H9 (cell line): ENCODE results near the gene ITSN2. TPM values are rescaled to one million over a fixed set of nuclear protein-coding genes. Genes with fewer than 3 reads are reported as not detected.
"Not testable (repeated sequence)": the region's sequence is repeated elsewhere in the genome, so short reads cannot be mapped to it uniquely, and the experiment has no call there.

ENCODE experiments used
- DNase-seq: peaks from one replicate; pipeline ENCODE4 v3.0.0-alpha.2; 2017
- H2AFZ ChIP-seq: one replicate; pipeline ENCODE4 v1.6.1; 2013; ENCODE audit warnings: mild to moderate bottlenecking, low read length, control low read depth, moderate library complexity
- H2AK5ac ChIP-seq: 2 replicates; pipeline ENCODE4 v1.6.1; 2013; ENCODE audit warnings: low read length, control low read depth, mixed read lengths; ENCODE audit not compliant: insufficient read length
- H2BK120ac ChIP-seq: one replicate; pipeline ENCODE4 v1.6.1; 2013; ENCODE audit warnings: low read depth, mild to moderate bottlenecking, low read length, control low read depth, inconsistent platforms; ENCODE audit not compliant: poor library complexity, severe bottlenecking
- H2BK12ac ChIP-seq: 2 replicates; pipeline ENCODE4 v1.6.1; 2013; ENCODE audit warnings: low read length, control low read depth, mixed read lengths, low read depth; ENCODE audit not compliant: insufficient read length
- H2BK15ac ChIP-seq: 2 replicates; pipeline ENCODE4 v1.6.1; 2013; ENCODE audit warnings: low read depth, low read length, control low read depth
- H2BK20ac ChIP-seq: one replicate; pipeline ENCODE4 v1.6.1; 2013; ENCODE audit warnings: low read depth, mild to moderate bottlenecking, low read length, control low read depth, inconsistent platforms; ENCODE audit not compliant: poor library complexity, severe bottlenecking
- H2BK5ac ChIP-seq: 2 replicates; pipeline ENCODE4 v1.6.1; 2013; ENCODE audit warnings: low read length, control low read depth, mixed read lengths; ENCODE audit not compliant: insufficient read length
- H3K14ac ChIP-seq: 2 replicates; pipeline ENCODE4 v1.6.1; 2013; ENCODE audit warnings: low read length, control low read depth; ENCODE audit not compliant: insufficient read depth
- H3K18ac ChIP-seq: 2 replicates; pipeline ENCODE4 v1.6.1; 2013; ENCODE audit warnings: low read depth, mild to moderate bottlenecking, mixed read lengths, low read length, control low read depth; ENCODE audit not compliant: insufficient read length
- H3K23ac ChIP-seq: 2 replicates; pipeline ENCODE4 v1.6.1; 2013; ENCODE audit warnings: low read length, control low read depth, mixed read lengths, low read depth; ENCODE audit not compliant: insufficient read length
- H3K23me2 ChIP-seq: 2 replicates; pipeline ENCODE4 v1.6.1; 2013; ENCODE audit warnings: low read depth, mild to moderate bottlenecking, mixed read lengths, low read length, control low read depth; ENCODE audit not compliant: insufficient read length, poor library complexity, severe bottlenecking
- H3K27ac ChIP-seq: 2 replicates; pipeline ENCODE4 v1.5.1; 2013; ENCODE audit warnings: low read length, control low read depth, mixed read lengths, low read depth; ENCODE audit not compliant: insufficient read length
- H3K27me3 ChIP-seq: 2 replicates; pipeline ENCODE4 v1.6.1; 2013; ENCODE audit warnings: low read length, control low read depth, inconsistent platforms; ENCODE audit not compliant: insufficient read depth
- H3K4ac ChIP-seq: 2 replicates; pipeline ENCODE4 v1.6.1; 2013; ENCODE audit warnings: low read depth, mild to moderate bottlenecking, control low read depth, inconsistent platforms, low read length, moderate library complexity
- H3K4me1 ChIP-seq: 2 replicates; pipeline ENCODE4 v1.6.1; 2013; ENCODE audit warnings: low read length, control low read depth, inconsistent platforms; ENCODE audit not compliant: insufficient read depth
- H3K4me2 ChIP-seq: 2 replicates; pipeline ENCODE4 v1.6.1; 2013; ENCODE audit warnings: low read length, control low read depth, mixed read lengths; ENCODE audit not compliant: insufficient read length, insufficient read depth
- H3K56ac ChIP-seq: 2 replicates; pipeline ENCODE4 v1.6.1; 2013; ENCODE audit warnings: low read depth, mild to moderate bottlenecking, mixed read lengths, low read length, control low read depth; ENCODE audit not compliant: insufficient read length
- H3K79me1 ChIP-seq: 2 replicates; pipeline ENCODE4 v1.6.1; 2013; ENCODE audit warnings: low read depth, mild to moderate bottlenecking, moderate library complexity, low read length, control low read depth, inconsistent platforms; ENCODE audit not compliant: insufficient read depth, poor library complexity, severe bottlenecking
- H3K79me2 ChIP-seq: 2 replicates; pipeline ENCODE4 v1.6.1; 2013; ENCODE audit warnings: low read length, control low read depth, inconsistent platforms; ENCODE audit not compliant: insufficient read depth
- H3K9ac ChIP-seq: 2 replicates; pipeline ENCODE4 v1.6.1; 2013; ENCODE audit warnings: low read length, control low read depth, mixed read lengths; ENCODE audit not compliant: insufficient read length; ENCODE audit errors: extremely low read depth
- H3K9me3 ChIP-seq: one replicate; pipeline ENCODE4 v1.6.1; 2013; ENCODE audit warnings: low read depth, low read length, inconsistent platforms; ENCODE audit not compliant: control insufficient read depth
- H3T11ph ChIP-seq: one replicate; pipeline ENCODE4 v1.6.1; 2013; ENCODE audit warnings: mild to moderate bottlenecking, low read length, control low read depth, inconsistent platforms
- H4K20me1 ChIP-seq: one replicate; pipeline ENCODE4 v1.6.1; 2013; ENCODE audit not compliant: control insufficient read depth, insufficient read length, insufficient read depth
- H4K5ac ChIP-seq: 2 replicates; pipeline ENCODE4 v1.6.1; 2013; ENCODE audit warnings: low read depth, mild to moderate bottlenecking, mixed read lengths, low read length, control low read depth; ENCODE audit not compliant: insufficient read length
- H4K8ac ChIP-seq: replicated peaks from 2 replicates; pipeline ENCODE4 v1.6.1; 2013; ENCODE audit warnings: low read length, control low read depth, mixed read lengths, low read depth; ENCODE audit not compliant: insufficient read length
- H4K91ac ChIP-seq: 2 replicates; pipeline ENCODE4 v1.6.1; 2013; ENCODE audit warnings: low read depth, mild to moderate bottlenecking, moderate library complexity, mixed read lengths, low read length, control low read depth; ENCODE audit not compliant: insufficient read length
- H3K27ac Mint-ChIP-seq, 3 experiments: 2 replicates in 2 of 3; 3 replicates in 1 of 3; pipeline ENCODE4 v1.8.0; 2020 to 2021; ENCODE audit warnings: mixed read lengths in 3 of 3, mild to moderate bottlenecking in 1 of 3, moderate library complexity in 1 of 3
- H3K27me3 Mint-ChIP-seq: 2 replicates; pipeline ENCODE4 v1.8.0; 2021; ENCODE audit warnings: low read depth, mild to moderate bottlenecking, moderate library complexity, mixed read lengths
- H3K36me3 Mint-ChIP-seq, 3 experiments: 2 replicates in 2 of 3; 3 replicates in 1 of 3; pipeline ENCODE4 v1.8.0; 2020 to 2021; ENCODE audit warnings: low read depth in 3 of 3, mixed read lengths in 3 of 3; ENCODE audit not compliant: insufficient read depth in 1 of 3
- H3K4me1 Mint-ChIP-seq, 2 experiments: 2 replicates each; pipeline ENCODE4 v1.8.0; 2020; ENCODE audit warnings: mixed read lengths in 2 of 2
- H3K4me3 Mint-ChIP-seq, 2 experiments: 2 replicates in 1 of 2; 3 replicates in 1 of 2; pipeline ENCODE4 v1.8.0; 2020 to 2021; ENCODE audit warnings: mild to moderate bottlenecking in 2 of 2, mixed read lengths in 2 of 2, moderate library complexity in 1 of 2
- H3K9me3 Mint-ChIP-seq, 2 experiments: 2 replicates in 1 of 2; 3 replicates in 1 of 2; pipeline ENCODE4 v1.8.0; 2020; ENCODE audit warnings: mild to moderate bottlenecking in 2 of 2, mixed read lengths in 2 of 2, moderate library complexity in 1 of 2
- CTCF ChIP-seq: fragments of 200-600 bp; sonication (generic); conservative IDR thresholded peaks from 3 replicates; pipeline ENCODE4 v1.8.0; 2021; ENCODE audit warnings: antibody characterized with exemption, mild to moderate bottlenecking
- WGBS: extraction: QIAGEN DNeasy Blood & Tissue Kit; methylation state at CpG from one replicate; pipeline ENCODE4 v1.1.7; 2013; ENCODE audit warnings: missing lambda C conversion rate, low lambda C conversion rate, mixed read lengths; ENCODE audit not compliant: insufficient read length; ENCODE audit errors: extremely low coverage; 5-methylcytosine and 5-hydroxymethylcytosine counted together
- total RNA-seq: library from RNA; stranded (reverse); gene quantifications from 2 replicates; pipeline ENCODE4 v1.2.1, GENCODE V29; 2021

The ITSN2 gene
- total RNA-seq, 1 experiment from 2014 or later = 17.0 TPM

- Histone ChIP-seq H3K18ac (no peak overlapping the region), H4K20me1 (no peaks in the 10 kb centered on the region), H2BK15ac (no peak overlapping the region), H3K14ac (no peak overlapping the region), H3T11ph (no peak overlapping the region), H2AFZ (no peak overlapping the region), H3K23me2 (no peaks in the 10 kb centered on the region), H3K79me1 (no peaks in the 10 kb centered on the region), H3K4me2 (peak overlapping the region; percentile 74), H3K4ac (no peak overlapping the region), H3K56ac (no peak overlapping the region), H4K5ac (no peak overlapping the region), H3K4me1 (no peaks in the 10 kb centered on the region; the same call in 1 of the 2 replicates), H2BK12ac (no peak overlapping the region), H3K27me3 (no peaks in the 10 kb centered on the region), H3K79me2 (no peaks in the 10 kb centered on the region), H2BK120ac (no peak overlapping the region), H2BK5ac (no peak overlapping the region), H4K8ac (no peak overlapping the region), H3K9ac (no peak overlapping the region), H2BK20ac (no peak overlapping the region), H2AK5ac (no peak overlapping the region), H4K91ac (no peak overlapping the region), H3K23ac (no peak overlapping the region), H3K9me3 (no peaks in the 10 kb centered on the region), H3K27ac (no peak overlapping the region)
- H3K9me3 Mint-ChIP-seq = no peaks in the 10 kb centered on the region; a peak in 1 of 5 replicates
- H3K27ac Mint-ChIP-seq = no peak overlapping the region
- no peak for TF ChIP-seq CTCF
- H3K36me3 Mint-ChIP-seq = peaks cover 0 to 3% (median 0%) of the 10 kb centered on the region in 3 experiments; a peak in 2 of 7 replicates
- no CpG with 5 or more reads among the region's 46 CpGs for WGBS
- H3K27me3 Mint-ChIP-seq = peaks cover 18% of the 10 kb centered on the region
- peak overlapping the region; percentile 77 to 85 for H3K4me3 Mint-ChIP-seq
- H3K4me1 Mint-ChIP-seq = peaks cover 11 to 12% of the 10 kb centered on the region in 2 experiments
- peak; percentile 31 for DNase-seq
Observed at GRCh38 chr2:24359129-24360049, 947 bp downstream of the ITSN2 start.

- H2BK5ac ChIP-seq, H3K4me1 ChIP-seq, H4K5ac ChIP-seq, H3K9me3 Mint-ChIP-seq, H3K56ac ChIP-seq, H2BK20ac ChIP-seq, H2AK5ac ChIP-seq, H2BK12ac ChIP-seq, H3K79me1 ChIP-seq, H3K4ac ChIP-seq, H3K79me2 ChIP-seq, H2AFZ ChIP-seq, H3K36me3 Mint-ChIP-seq, H3K9me3 ChIP-seq, H3K27ac ChIP-seq, H3K23me2 ChIP-seq, H3K23ac ChIP-seq, H3K18ac ChIP-seq, H4K8ac ChIP-seq, H4K20me1 ChIP-seq, H3K14ac ChIP-seq, H3K4me3 Mint-ChIP-seq, H3K4me2 ChIP-seq, H2BK120ac ChIP-seq, DNase-seq, H3K9ac ChIP-seq, H2BK15ac ChIP-seq, H3K27ac Mint-ChIP-seq, H3K27me3 ChIP-seq, H4K91ac ChIP-seq, H3T11ph ChIP-seq: not testable (repeated sequence)
- peaks cover 12% of the 10 kb centered on the region in 2 experiments for H3K4me1 Mint-ChIP-seq
- no CpG with 5 or more reads among the region's 12 CpGs for WGBS
- peaks cover 13% of the 10 kb centered on the region for H3K27me3 Mint-ChIP-seq
Observed at GRCh38 chr2:24357767-24358166, 2.6 kb downstream of the ITSN2 start.
